ENCODE data around the gene DOCK10. TPM values are rescaled to one million over a fixed set of nuclear protein-coding genes. Genes with fewer than 3 reads are reported as not detected.

The DOCK10 gene
- total and polyA plus RNA-seq, 2 donors (not counting 1 experiment from before 2014, with no cell fraction given), result 49.5 to 139 TPM

- POLR2A ChIA-PET, result interaction anchor here (0.6 kb wide), 1 partner anchor 53 kb away, joined by 3 read pairs; no protein-coding TSS in a partner anchor
- Histone ChIP-seq H3K9ac (ENCODE audit: low read length) (no peak overlapping the region), H3K4me2 (replicated peaks; ENCODE audit: low read depth, low read length, poor library complexity, severe bottlenecking) (no peak overlapping the region), H3K4me3 (ENCODE audit: control extremely low read depth in 1 of 5, extremely low read depth in 1 of 5, insufficient read depth in 1 of 5, low read depth in 2 of 5, low read length in 4 of 5) (no peak overlapping the region), H3K27ac (ENCODE audit: low read length in 2 of 2) (no peak overlapping the region), H4K20me1 (ENCODE audit: control insufficient read depth, insufficient read depth, low read length, poor library complexity, severe bottlenecking) (no peaks in the 10 kb centered on the region), H3K36me3 (replicated peaks in 1 of 2; ENCODE audit: control extremely low read depth in 1 of 2, control insufficient read depth in 1 of 2, extremely low read depth in 1 of 2, insufficient read depth in 2 of 2, low read length in 1 of 2) (peaks cover 3 to 93% of the 10 kb centered on the region in 2 experiments), H3K4me1 (ENCODE audit: control insufficient read depth in 2 of 2, insufficient read depth in 2 of 2, low read length in 2 of 2) (no peaks in the 10 kb centered on the region), H3K9me3 (ENCODE audit: control extremely low read depth in 1 of 3, control insufficient read depth in 2 of 3, insufficient read depth in 1 of 3, low read length in 2 of 3) (no peaks in the 10 kb centered on the region), H3K79me2 (ENCODE audit: control insufficient read depth, insufficient read depth, low read length) (no peaks in the 10 kb centered on the region), H3K27me3 (replicated peaks in 1 of 4; ENCODE audit: control extremely low read depth in 1 of 4, control insufficient read depth in 3 of 4, insufficient read depth in 4 of 4, low read length in 3 of 4) (no peaks in the 10 kb centered on the region), H2AFZ (ENCODE audit: insufficient read depth, low read depth, low read length, poor library complexity, severe bottlenecking) (no peak overlapping the region)
- DNase-seq, result no peak
- Mint-ChIP-seq H3K4me3 (no peak overlapping the region), H3K27ac (no peak overlapping the region), H3K9me3 (ENCODE audit: insufficient read depth) (no peaks in the 10 kb centered on the region), H3K4me1 (no peaks in the 10 kb centered on the region), H3K27me3 (no peaks in the 10 kb centered on the region)
- CTCF ChIA-PET, result interaction anchor here (0.7 to 0.9 kb wide), 2 partner anchors 170 to 543 kb away, joined by 3 read pairs; no protein-coding TSS in a partner anchor
- WGBS (ENCODE audit: insufficient coverage), result no CpG with 5 or more reads among the region's 3 CpGs
- no peak for ATAC-seq (ENCODE audit: low read depth)
- intact Hi-C loops (cut with micrococcal nuclease), result no loop called here
- TF ChIP-seq EZH2 (IDR thresholded peaks at IDR 0.05; ENCODE audit: borderline replicate concordance, insufficient read depth, low read depth, low read length, poor library complexity, severe bottlenecking), result no peak
- no peak for TF ChIP-seq CTCF (IDR thresholded peaks at IDR 0.05)
Measured at GRCh38 chr2:224832207-224832606, 210.1 kb downstream of the DOCK10 start.

GRCh38 chr2:224831530-224831929 is 210.7 kb downstream of the DOCK10 start:
- Mint-ChIP-seq H3K4me3 (no peak overlapping the region), H3K9me3 (ENCODE audit: insufficient read depth) (no peaks in the 10 kb centered on the region), H3K27ac (no peak overlapping the region), H3K4me1 (no peaks in the 10 kb centered on the region), H3K27me3 (no peaks in the 10 kb centered on the region)
- Histone ChIP-seq H3K27me3 (replicated peaks in 1 of 4; ENCODE audit: control extremely low read depth in 1 of 4, control insufficient read depth in 3 of 4, insufficient read depth in 4 of 4, low read length in 3 of 4) (no peaks in the 10 kb centered on the region), H2AFZ (ENCODE audit: insufficient read depth, low read depth, low read length, poor library complexity, severe bottlenecking) (no peak overlapping the region), H3K4me1 (ENCODE audit: control insufficient read depth in 2 of 2, insufficient read depth in 2 of 2, low read length in 2 of 2) (no peaks in the 10 kb centered on the region), H3K79me2 (ENCODE audit: control insufficient read depth, insufficient read depth, low read length) (no peaks in the 10 kb centered on the region), H3K36me3 (replicated peaks in 1 of 2; ENCODE audit: control extremely low read depth in 1 of 2, control insufficient read depth in 1 of 2, extremely low read depth in 1 of 2, insufficient read depth in 2 of 2, low read length in 1 of 2) (peaks cover 3 to 89% of the 10 kb centered on the region in 2 experiments), H4K20me1 (ENCODE audit: control insufficient read depth, insufficient read depth, low read length, poor library complexity, severe bottlenecking) (no peaks in the 10 kb centered on the region), H3K9ac (ENCODE audit: low read length) (no peak overlapping the region), H3K9me3 (ENCODE audit: control extremely low read depth in 1 of 3, control insufficient read depth in 2 of 3, insufficient read depth in 1 of 3, low read length in 2 of 3) (no peaks in the 10 kb centered on the region), H3K4me2 (replicated peaks; ENCODE audit: low read depth, low read length, poor library complexity, severe bottlenecking) (no peak overlapping the region), H3K4me3 (ENCODE audit: control extremely low read depth in 1 of 5, extremely low read depth in 1 of 5, insufficient read depth in 1 of 5, low read depth in 2 of 5, low read length in 4 of 5) (no peak overlapping the region), H3K27ac (ENCODE audit: low read length in 2 of 2) (no peak overlapping the region)
- TF ChIP-seq EZH2 (IDR thresholded peaks at IDR 0.05; ENCODE audit: borderline replicate concordance, insufficient read depth, low read depth, low read length, poor library complexity, severe bottlenecking) (no peak), CTCF (IDR thresholded peaks at IDR 0.05) (no peak)
- no peak for ATAC-seq (ENCODE audit: low read depth)
- POLR2A ChIA-PET, result no interaction called here
- CTCF ChIA-PET, result interaction anchor here (0.9 to 1.6 kb wide), 3 partner anchors 13 to 181 kb away, joined by 3 read pairs; no protein-coding TSS in a partner anchor
- intact Hi-C loops (cut with micrococcal nuclease), result no loop called here
- no peak for DNase-seq
- WGBS (ENCODE audit: insufficient coverage), result 75% methylated on average over 2 of the region's 2 CpGs
